Right lobe of liver (tissue), 6 donors: ENCODE results near the gene SPATA3. TPM values are rescaled to one million over a fixed set of nuclear protein-coding genes. Genes with fewer than 3 reads are reported as not detected.
A peak's percentile ranks its signal among the peaks of the same experiment; 100 is the strongest.

Source experiments
- ATAC-seq, 4 donors: fragments of 200-7000 bp; cut with Tn5 transposase; one replicate each; pipeline ENCODE4 v1.9.1; 2020; ENCODE audit warnings: mild to moderate bottlenecking in 4 of 4, moderate library complexity in 4 of 4
- DNase-seq, 3 donors: peaks; one replicate each; pipeline ENCODE4 v3.0.0-alpha.2; 2020
- H3K27ac ChIP-seq, 3 donors: fragments of 200-600 bp; one replicate each; pipeline ENCODE4 v1.8.0; 2022
- H3K27me3 ChIP-seq, 2 donors: fragments of 200-600 bp; one replicate each; pipeline ENCODE4 v1.8.0; 2022
- H3K36me3 ChIP-seq, 4 donors: fragments of 200-600 bp; sonication (generic) in 1 of 4; one replicate each; pipeline versions ENCODE4 v1.5.1 to v1.8.0; 2017 to 2022; ENCODE audit warnings: control low read depth in 1 of 4
- H3K4me1 ChIP-seq, 4 donors: fragments of 200-600 bp; sonication (generic) in 1 of 4; one replicate each; pipeline versions ENCODE4 v1.5.1 to v1.8.0; 2017 to 2022; ENCODE audit warnings: control low read depth in 1 of 4
- H3K4me3 ChIP-seq, 3 donors: fragments of 200-600 bp; one replicate each; pipeline ENCODE4 v1.8.0; 2022
- H3K9me3 ChIP-seq, 4 donors: fragments of 200-600 bp; sonication (generic) in 1 of 4; one replicate each; pipeline versions ENCODE4 v1.5.1 to v1.8.0; 2017 to 2022; ENCODE audit warnings: control low read depth in 1 of 4
- POLR2A ChIP-seq: fragments of 450-650 bp; IDR thresholded peaks from one replicate; pipeline ENCODE4 v1.6.1; 2017; ENCODE audit warnings: antibody characterized with exemption, mild to moderate bottlenecking
- WGBS: methylation state at CpG from one replicate; pipeline ENCODE4 v1.1.6; 2018; ENCODE audit warnings: low coverage, low lambda C conversion rate; ENCODE audit not compliant: insufficient coverage; ENCODE audit errors: missing lambda C conversion rate; 5-methylcytosine and 5-hydroxymethylcytosine counted together
- intact Hi-C, 2 donors: fragments of 100-400 bp; cut with DNase I; formaldehyde crosslinking; loops; one replicate each; pipeline versions ENCODE4 v1.11.2 to v1.14.1; 2022
- total RNA-seq, 6 experiments: library from RNA; depleted of rRNA in 2 of 6; stranded (reverse); fragments of >200 nt in 2 of 6; fragmentation: NEBNext Ultra II Directional in 3 of 6; extraction: Animal tissue kit (Norgen Biotek cat#: 25700) in 3 of 6; gene quantifications; one replicate each; pipeline versions ENCODE4 v1.1.0 to v1.2.4, GENCODE V29; 2016 to 2023
- TF ChIP-seq, protein P1 (sequence below), 4 donors: fragments of 200-600 bp in 3 of 4; fragments of 450-650 bp in 1 of 4; IDR thresholded peaks; one replicate each; pipeline versions ENCODE4 v1.5.1 to v1.8.0; 2016 to 2022; ENCODE audit warnings: antibody characterized with exemption in 4 of 4, mild to moderate bottlenecking in 2 of 4
- donor health status: DM: no; HTN: yes; CAD: no.
- donor health status: DM: no; HTN: no; CAD: no.
- donor health status: DM: no; HTN: no; CAD: no.
- donor health status: DM: no; HTN: yes; CAD: no.
- donor health status: DM: no; HTN: yes; CAD: no.

The SPATA3 gene
- total RNA-seq, 6 experiments from 2014 or later: not detected

DNA sequence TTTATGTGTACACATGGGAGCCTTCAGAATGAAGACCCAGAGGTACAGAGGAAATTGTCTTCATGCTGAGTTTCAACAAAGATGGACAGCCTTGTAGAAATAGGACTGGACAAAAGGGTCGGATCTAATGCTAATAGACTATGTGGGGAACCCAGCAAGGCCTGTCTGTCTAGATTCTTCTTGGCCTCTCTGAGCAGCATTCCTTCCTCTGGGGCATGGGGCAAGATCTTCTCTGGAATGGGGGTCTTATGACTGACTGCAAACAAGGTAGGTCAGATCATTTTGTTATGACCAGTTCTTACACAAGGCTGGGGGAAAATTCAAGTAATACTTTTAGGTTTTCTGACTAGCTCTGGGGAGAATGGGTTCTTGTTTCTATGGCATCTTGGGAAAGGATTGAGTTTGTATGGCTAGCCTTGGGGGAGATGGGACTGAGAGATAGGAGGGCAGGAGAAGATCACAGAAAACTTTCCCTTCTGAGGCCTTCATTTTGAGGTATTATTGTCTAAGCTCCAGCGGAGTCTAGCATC is 14.3 kb downstream of the SPATA3 start:
- Histone ChIP-seq H3K36me3 (no peaks in the 10 kb centered on the region), H3K4me1 (no peaks in the 10 kb centered on the region), H3K4me3 (no peak overlapping the region), H3K27me3 (no peaks in the 10 kb centered on the region), H3K9me3 (no peaks in the 10 kb centered on the region), H3K27ac (no peak overlapping the region)
- WGBS: 62% methylated on average over 2 of the region's 2 CpGs
- intact Hi-C loops: no loop called here
- ATAC-seq (no peak), DNase-seq (no peak)
- TF ChIP-seq, protein P1, sequence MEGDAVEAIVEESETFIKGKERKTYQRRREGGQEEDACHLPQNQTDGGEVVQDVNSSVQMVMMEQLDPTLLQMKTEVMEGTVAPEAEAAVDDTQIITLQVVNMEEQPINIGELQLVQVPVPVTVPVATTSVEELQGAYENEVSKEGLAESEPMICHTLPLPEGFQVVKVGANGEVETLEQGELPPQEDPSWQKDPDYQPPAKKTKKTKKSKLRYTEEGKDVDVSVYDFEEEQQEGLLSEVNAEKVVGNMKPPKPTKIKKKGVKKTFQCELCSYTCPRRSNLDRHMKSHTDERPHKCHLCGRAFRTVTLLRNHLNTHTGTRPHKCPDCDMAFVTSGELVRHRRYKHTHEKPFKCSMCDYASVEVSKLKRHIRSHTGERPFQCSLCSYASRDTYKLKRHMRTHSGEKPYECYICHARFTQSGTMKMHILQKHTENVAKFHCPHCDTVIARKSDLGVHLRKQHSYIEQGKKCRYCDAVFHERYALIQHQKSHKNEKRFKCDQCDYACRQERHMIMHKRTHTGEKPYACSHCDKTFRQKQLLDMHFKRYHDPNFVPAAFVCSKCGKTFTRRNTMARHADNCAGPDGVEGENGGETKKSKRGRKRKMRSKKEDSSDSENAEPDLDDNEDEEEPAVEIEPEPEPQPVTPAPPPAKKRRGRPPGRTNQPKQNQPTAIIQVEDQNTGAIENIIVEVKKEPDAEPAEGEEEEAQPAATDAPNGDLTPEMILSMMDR (IDR thresholded peaks at IDR 0.05): no peak
- TF ChIP-seq POLR2A: no peak

DNA sequence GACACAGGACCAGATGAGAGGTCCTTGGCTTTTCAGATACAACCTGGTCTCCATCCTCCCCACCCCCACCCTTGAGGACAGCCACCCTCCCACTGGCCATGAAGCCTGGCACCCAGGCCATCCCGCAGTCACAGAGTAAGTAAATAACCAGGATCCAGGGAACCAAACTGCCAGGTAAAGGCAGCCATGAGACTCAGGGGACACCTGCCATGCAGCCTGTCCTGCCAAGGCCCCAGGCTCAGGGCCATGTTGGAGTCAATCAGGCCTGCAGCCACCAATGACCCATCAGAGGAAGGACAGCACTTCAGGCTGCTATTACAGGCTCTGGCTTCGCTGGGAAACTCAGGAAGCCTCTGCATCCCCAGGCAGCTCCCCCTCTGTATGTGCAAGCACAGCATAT is 15.6 kb downstream of the SPATA3 start:
- TF ChIP-seq, protein P1 (IDR thresholded peaks at IDR 0.05): no peak
- no peak for TF ChIP-seq POLR2A
- DNase-seq (no peak), ATAC-seq (no peak)
- Histone ChIP-seq H3K27ac (no peak overlapping the region), H3K4me1 (peaks cover 0 to 1% (median 0%) of the 10 kb centered on the region in 4 donors), H3K4me3 (no peak overlapping the region), H3K27me3 (no peaks in the 10 kb centered on the region), H3K36me3 (no peaks in the 10 kb centered on the region), H3K9me3 (no peaks in the 10 kb centered on the region)
- intact Hi-C loops: no loop called here
- 0% methylated on average over 1 of the region's 2 CpGs for WGBS

DNA sequence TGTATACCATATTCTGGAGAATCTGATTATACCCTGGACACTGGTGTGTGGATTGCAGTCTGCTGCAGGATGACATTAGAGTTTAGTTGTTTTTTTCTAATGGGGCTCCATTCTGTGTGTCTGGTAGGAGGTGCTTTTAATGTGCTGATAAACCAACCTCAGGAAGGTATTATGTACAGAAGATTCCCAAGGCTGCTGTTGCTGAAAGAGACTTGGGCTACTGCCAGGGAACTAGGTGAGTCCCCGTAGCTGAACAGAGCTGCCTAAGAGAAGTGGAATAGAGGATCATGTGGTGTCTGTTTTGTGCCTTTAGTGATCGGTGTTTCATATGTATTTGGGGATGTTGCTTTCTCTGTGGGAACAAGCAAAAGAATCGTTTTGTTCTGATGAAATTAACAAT is 16.5 kb downstream of the SPATA3 start:
- 46% methylated on average over 3 of the region's 3 CpGs for WGBS
- no peak for DNase-seq
- ATAC-seq: peak in 3 of 4 donors; percentile 70 to 87 (median 79)
- Histone ChIP-seq H3K4me1 (peaks cover 0 to 7% (median 0%) of the 10 kb centered on the region in 4 donors), H3K36me3 (no peaks in the 10 kb centered on the region), H3K4me3 (no peak overlapping the region), H3K27ac (no peak overlapping the region), H3K9me3 (no peaks in the 10 kb centered on the region), H3K27me3 (no peaks in the 10 kb centered on the region)
- intact Hi-C loops: no loop called here
- TF ChIP-seq, protein P1 (IDR thresholded peaks at IDR 0.05): no peak
- TF ChIP-seq POLR2A: no peak

DNA sequence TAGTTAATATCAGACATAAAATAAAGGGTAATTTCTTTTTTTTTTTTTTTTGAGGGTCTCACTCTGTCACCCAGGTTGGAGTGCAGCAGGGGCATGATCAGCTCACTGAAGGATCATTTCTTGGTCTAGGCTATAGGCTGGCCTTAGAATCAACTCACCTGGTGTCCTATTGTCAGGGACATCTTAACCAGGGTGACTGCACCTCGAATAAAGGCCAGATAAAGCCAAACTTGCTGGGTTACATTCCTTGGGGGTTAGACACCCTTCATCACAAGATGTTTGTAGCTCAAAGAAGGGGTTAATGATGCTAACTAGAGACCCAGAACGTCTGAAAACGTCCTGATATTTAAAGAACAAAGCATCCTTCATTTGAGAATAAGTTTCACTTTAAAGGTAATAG is 17.9 kb downstream of the SPATA3 start:
- intact Hi-C loops: no loop called here

More for the DNA sequence above, 17.9 kb downstream of the SPATA3 start:
- no peaks in the 10 kb centered on the region for H3K27me3 ChIP-seq
- ATAC-seq (no peak), DNase-seq (no peak)
- H3K4me3 ChIP-seq: no peak overlapping the region
- TF ChIP-seq, protein P1 (IDR thresholded peaks at IDR 0.05): no peak
- no peak for TF ChIP-seq POLR2A
- no peak overlapping the region for H3K27ac ChIP-seq
- 30% methylated on average over 3 of the region's 3 CpGs for WGBS
- H3K9me3 ChIP-seq: no peaks in the 10 kb centered on the region
- H3K36me3 ChIP-seq: no peaks in the 10 kb centered on the region
- H3K4me1 ChIP-seq: peaks cover 0 to 7% (median 0%) of the 10 kb centered on the region in 4 donors
